Left colon (tissue), 2 donors: Measurements from ENCODE around the gene SDK2. TPM values are rescaled to one million over a fixed set of nuclear protein-coding genes. Genes with fewer than 3 reads are reported as not detected.

Experiments used
- ATAC-seq: fragments of 200-7000 bp; cut with Tn5 transposase; one replicate; pipeline ENCODE4 v1.9.1; 2020; ENCODE audit warnings: mild to moderate bottlenecking, moderate library complexity
- DNase-seq, 2 donors: peaks; one replicate each; pipeline ENCODE4 v3.0.0-alpha.2; 2020
- intact Hi-C, 2 donors: fragments of 100-400 bp; cut with DNase I in 1 of 2; cut with micrococcal nuclease in 1 of 2; formaldehyde crosslinking; loops; one replicate each; pipeline versions ENCODE4 v1.11.2 to v1.14.0; 2022; cut with DNase I, micrococcal nuclease
- total RNA-seq, 2 donors: library from RNA; stranded (reverse); fragmentation: NEBNext Ultra II Directional; extraction: Animal tissue kit (Norgen Biotek cat#: 25700); gene quantifications; one replicate each; pipeline ENCODE4 v1.2.1, GENCODE V29; 2021
- donor health status: DM: no; HTN: no; CAD: no.
- donor health status: DM: yes; HTN: yes; CAD: no.

SDK2 gene
- total RNA-seq, 2 donors from 2014 or later: 0.82 to 1.8 TPM

DNA sequence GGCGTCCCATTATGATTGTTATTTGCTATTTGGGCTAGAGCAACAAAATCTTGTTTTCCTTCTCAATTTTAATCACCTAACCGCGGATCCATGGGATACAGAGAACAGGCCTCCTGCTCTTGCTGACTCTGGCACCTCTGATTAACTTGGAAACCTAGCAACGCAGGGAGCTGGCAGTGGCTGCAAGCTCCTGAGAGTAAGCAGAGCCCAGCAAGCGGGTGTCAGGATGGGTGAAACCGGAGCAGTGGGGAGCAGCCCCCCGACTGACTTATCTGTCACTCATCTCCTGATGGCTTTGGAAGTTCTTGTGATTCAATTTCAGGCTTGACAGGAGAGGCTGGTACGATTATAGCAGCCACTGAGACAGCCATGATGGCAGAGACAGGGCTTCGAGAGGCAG lies 286.9 kb downstream of the SDK2 start:
- ATAC-seq: no peak
- peak in 1 of 2 donors; percentile 60 for DNase-seq
- intact Hi-C loops: no loop called here

DNA sequence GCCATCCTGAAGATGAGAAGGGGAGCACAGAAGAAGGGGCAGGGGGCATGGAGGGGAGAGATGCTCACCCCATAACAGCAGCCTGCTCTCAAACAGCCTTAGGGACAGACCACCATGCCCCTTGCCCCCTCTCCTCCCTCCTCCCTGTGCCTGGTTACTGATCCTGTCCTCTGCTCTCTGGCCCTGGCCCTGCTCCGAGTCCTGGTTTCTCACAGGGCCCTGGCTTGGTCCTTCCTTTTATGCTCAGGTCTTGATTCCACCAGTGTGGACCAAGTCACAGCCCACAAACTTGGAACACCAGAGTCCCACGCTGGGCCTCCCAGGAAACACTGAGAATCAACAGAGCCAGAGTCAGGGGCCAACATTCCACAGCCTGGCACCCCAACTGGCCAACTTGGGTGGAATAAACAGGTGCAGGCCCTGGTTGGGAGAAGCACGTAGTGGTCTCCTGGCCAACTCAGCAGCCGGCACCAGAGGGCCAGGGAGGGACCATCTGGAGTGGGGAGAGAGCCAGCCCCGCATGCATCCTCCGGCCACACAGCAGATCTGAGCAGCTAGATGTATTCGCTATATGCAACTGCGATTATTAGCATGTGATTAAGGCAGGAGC lies 287.6 kb downstream of the SDK2 start:
- ATAC-seq (no peak), DNase-seq (no peak)
- intact Hi-C loops: no loop called here

DNA sequence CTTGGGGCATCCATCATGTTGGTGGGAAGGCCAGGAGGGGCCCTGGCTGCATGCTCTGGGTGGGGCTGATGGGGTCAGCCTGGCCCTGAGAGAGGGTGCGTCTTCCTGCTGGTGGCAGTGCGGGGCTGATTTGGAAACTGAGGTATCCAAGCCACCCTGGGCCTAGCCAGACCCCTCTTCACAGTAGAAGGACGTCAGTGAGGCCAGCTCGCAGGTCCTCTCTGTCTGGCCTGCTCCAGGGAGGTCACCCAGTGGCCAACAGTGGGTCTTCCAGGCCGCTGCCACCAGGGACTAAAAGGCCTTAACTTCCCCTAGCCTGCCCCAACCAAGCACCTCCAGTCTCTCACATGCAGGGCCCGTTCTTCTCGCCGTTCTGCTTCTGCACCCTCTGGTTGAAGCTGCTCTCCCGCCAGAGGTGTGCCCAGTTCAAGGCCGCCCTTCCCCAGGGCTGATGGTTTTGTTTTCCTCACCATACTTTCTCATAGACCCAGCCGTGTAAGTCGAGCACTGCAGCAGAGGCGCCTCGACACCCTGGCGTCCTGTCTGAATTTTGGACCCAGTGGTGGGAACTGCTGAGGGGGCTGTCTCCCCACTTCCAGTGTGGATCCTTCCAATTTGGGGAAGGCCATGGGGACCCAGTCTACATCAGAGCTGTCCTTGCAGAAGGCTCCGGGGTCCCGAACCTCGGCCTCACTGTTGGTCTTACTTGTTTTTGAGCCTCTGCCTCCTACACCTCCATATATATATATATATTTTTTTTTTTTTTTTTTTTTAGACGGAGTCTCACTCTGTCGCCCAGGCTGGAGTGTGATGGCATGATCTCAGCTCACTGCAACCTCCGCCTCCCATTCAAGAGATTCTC lies 289.6 kb downstream of the SDK2 start:
- intact Hi-C loops: no loop called here

DNA sequence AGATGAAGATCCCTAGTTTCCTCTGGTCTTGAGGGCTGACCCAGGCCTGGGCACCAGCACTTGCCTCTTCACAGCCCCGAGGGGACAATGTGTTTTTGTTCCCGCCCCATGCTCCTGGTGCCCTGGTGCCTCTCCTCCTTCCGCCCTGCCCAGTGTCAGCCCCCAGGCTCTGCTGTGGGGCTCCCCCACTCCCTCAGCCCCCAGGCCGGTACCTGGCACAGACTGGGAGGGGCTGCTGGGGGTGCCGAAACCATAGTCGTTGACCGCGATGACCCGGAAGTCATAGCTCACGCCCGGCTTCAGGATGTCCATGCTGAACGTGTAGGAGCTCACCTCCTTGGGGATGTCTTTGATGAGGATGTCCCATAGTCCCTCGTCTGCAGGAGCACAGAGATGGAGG lies 292.0 kb downstream of the SDK2 start:
- DNase-seq (no peak), ATAC-seq (no peak)
- intact Hi-C loops: no loop called here

More for the DNA sequence above, 289.6 kb downstream of the SDK2 start:
- DNase-seq: no peak
- ATAC-seq: no peak

DNA sequence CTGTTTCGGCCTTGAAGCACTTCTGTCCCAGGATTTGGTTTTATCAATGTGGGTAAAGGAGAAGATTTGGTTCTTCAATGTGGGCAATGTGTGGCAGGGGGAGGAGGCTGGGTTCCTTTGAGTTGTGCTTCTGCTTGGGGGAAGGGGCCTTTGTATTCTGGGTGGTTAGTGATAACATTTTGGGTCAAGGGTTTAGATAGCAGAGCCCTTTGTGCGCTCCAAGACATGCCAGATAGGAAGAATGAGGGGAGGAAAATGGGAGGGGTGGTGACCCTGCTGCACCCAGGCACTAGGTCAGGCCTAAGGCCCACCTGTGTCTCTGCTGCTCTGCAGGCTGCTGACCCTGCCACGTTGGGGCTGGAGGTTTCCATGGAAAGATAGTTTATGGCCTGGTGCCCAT lies 292.5 kb downstream of the SDK2 start:
- ATAC-seq: no peak
- intact Hi-C loops: no loop called here
- DNase-seq: no peak

DNA sequence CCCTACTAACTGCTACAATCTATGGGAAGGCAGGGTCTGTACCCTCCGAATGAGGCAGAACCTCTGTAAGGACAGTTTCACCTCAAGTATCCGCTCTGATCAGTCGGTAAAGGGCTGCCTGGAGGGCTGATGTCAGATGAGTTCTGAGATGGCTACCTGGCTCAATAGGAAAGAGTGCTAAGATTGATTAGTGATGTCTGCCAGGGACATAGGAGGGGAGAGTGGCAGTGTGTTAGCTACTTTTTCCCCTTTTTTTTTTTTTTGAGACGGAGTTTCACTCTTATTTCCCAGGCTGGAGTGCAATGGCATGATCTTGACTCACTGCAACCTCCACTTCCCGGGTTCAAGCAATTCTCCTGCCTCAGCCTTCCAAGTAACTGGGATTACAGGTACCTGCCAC lies 293.4 kb downstream of the SDK2 start:
- DNase-seq (no peak), ATAC-seq (no peak)
- intact Hi-C loops: no loop called here

DNA sequence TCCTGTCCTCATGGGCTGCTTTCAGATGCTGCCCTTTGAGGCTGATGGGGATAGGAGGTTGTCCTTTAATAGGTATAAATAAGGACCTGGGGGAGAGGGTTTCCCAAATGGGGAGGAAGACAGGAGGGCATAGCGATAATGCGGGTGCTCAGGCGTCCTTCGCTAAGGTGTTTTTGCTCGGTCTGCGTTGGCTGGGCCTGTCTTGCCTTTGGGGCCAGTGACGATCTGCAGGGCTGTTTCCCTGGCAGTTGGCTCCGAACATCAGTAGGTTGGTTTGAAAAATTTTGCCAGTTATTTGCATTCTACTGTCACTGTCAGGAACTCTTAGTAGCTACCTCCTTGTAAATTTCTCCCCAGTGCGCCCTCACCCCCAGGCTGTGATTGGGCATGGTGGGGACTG lies 294.6 kb downstream of the SDK2 start:
- intact Hi-C loops: no loop called here
- no peak for ATAC-seq

DNA sequence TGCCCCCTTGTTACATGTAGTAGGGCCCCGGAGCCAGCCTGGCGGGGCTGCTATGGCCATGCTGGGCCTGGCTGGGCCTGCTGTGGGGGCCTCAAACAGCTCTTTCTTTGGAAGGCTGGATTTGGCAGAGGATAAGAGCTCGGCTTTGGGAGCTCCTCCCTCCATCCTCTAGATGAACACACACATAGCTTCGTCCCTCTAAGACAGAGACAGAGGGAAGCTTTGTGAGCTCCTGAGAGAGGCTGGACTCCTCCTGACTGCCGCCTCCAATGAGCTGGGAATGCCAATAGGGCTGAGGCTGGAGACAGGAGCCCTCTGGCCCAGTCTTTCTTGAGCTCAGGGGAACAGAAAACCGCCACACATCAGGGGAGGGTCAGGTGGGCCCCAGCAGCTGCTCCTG lies 295.1 kb downstream of the SDK2 start:
- no peak for ATAC-seq
- intact Hi-C loops: no loop called here
- no peak for DNase-seq

More for the DNA sequence above, 294.6 kb downstream of the SDK2 start:
- no peak for DNase-seq

DNA sequence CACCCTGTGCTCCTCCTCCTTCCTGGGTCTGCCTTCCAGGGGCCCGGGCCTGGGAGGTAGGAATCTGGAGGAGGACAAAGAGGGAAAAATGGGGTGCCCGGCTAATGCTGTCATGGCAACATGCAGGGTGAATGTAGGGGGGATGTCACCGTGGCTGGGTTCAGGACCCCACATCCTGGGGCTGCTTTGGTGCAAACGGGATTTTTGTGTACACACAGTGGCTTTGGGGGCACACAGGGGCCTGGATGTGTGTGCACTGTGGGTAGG lies 295.5 kb downstream of the SDK2 start:
- intact Hi-C loops: no loop called here
- ATAC-seq (no peak), DNase-seq (no peak)

DNA sequence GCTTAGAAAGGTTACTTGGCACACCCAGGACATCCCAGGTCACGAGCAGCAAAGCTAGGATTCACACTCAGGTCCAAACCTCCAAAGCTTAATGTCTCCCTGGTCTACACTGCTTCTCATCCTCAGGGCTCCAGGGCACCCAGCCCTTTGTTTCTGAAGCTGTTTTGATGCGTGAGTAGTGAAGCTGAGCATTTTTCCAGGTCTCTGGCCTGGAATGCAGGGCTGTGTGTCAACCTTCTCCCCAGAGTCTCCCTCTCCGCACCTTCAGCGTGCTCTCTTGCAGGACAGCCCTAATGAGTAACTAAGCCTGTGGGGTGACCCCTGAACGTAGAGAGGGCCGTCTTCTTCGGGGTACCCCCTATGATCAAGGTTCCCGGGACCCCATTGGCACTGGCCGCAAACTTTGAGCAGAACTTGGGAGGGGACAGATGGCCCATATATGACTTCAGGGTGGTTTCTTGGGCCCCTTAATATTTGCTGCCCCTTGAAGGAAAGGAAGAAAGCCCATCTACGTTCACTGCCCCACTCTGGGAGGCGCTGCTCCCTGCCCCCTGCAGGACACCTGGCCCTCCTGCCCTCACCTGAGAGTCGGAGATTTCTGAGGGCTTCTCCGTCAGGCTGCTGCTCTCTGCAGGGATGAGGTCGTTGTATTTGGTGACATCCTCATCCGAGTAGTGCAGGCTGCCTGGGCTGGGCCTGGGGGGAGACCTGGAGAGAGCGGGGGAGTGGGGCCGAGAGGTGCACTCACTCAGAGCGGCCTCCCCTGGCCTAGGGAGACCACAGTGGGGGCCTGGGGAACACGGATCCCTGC lies 296.0 kb downstream of the SDK2 start:
- intact Hi-C loops: no loop called here
- ATAC-seq: no peak
- no peak for DNase-seq

DNA sequence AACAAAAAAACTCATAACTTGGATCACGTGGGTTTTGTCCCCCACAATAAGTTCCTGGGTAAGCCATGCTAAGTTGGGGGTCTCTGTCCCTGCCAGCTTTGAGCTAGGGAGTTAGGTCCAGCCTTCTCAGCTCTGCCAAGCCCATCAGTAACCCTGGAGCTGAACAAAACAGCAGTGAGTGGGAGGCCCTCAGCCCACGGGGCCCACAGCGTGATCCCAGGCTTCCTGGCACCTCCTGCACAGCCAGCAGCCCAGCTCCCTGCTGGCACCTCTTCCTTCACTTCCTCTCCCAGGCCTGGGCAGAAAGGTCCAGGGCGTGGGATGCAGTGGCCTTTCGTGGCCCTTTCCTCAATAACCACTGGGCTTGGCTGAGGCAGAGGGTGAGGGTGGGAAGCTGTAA lies 296.9 kb downstream of the SDK2 start:
- DNase-seq (no peak), ATAC-seq (no peak)
- intact Hi-C loops: no loop called here

DNA sequence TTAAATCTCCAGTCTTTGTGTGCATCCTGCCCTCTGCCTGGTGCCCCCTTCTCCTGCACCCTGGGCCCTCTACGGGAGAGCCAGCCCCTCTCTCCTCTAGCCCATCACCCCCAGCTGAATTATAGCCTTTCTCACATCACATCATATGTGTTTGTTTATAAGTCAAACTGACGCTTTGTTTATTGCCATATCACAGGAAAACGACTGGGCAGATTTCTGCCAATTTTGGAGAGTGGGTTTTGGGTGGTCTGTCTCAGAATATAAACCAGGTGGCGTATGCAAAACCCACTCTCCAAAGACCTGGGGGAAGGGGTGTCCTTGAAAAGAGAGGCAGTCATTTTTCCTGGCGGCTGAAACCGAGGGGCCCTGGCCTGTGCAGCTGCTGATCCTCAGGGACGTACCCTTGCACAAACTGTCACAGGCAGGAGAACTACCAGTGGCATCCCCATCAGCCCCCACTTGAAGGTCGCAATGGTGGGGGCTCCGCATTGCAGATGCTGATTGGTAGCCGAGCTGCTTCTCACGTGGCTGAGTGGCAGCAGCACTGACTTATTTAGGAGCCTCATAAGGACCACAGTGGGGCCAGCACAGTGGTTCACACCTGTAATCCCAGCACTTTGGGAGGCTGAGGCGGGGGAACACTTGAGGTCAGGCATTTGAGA lies 297.6 kb downstream of the SDK2 start:
- ATAC-seq (no peak), DNase-seq (no peak)
- intact Hi-C loops: no loop called here

DNA sequence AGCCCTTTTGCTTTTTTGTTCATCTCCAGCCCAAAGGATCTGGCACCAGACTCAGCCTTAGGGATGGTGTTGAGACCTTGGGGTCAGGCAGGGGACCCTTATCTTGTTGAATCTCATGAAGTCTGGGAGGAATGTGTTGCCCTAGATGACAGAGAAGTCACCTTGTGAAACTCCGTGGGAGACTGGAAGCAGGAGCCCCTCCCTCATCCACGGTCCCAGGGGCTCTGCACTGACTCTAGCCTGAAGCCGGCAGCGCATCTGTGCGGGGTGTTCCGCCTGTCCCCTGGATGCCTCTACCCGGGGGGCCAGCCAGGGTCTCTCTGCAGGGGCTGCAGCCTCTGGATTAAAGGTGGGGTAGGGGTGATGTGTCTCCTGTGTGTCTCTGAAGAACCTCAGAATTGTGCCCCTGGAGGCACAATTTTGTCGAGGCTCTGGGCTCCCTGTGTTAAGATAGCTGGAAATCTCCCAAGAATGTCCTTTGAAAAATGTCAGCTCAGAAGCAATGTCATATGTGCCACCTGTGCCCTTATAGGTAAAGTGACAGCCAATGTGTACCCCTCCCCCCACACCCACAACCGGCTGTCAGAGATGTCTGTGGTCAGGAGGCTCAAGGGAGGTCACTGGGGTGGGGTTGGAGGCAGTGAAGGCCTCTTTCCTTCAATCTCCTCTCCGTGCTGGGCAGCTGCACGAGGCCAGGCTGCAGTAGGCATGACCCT lies 300.3 kb downstream of the SDK2 start:
- no peak for ATAC-seq
- intact Hi-C loops: no loop called here
- DNase-seq: no peak

DNA sequence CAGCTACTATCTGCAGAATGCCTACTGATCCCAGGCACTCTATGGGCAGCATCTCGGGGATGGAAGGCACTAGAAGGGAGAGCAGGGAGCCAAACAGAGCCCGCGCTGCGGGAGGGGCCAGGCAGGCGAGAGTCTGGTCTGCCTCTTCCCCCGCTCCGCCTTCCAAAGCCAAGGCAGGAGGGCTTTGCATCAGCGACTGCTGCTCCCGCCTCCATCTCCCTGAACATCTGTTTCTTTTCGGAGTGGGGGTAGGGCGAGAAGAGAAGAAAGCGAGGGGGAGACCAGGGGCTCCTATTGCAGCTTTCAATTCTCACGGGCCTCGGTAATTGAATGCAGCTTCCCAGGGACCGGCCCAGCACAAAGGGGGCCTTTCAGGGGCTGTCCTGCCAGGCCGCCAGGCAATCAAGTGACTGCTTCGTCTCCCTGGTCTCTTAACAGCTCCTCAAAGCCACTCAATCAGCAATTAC lies 301.0 kb downstream of the SDK2 start:
- intact Hi-C loops: no loop called here
- no peak for ATAC-seq
- DNase-seq: peak; percentile 40 to 79

DNA sequence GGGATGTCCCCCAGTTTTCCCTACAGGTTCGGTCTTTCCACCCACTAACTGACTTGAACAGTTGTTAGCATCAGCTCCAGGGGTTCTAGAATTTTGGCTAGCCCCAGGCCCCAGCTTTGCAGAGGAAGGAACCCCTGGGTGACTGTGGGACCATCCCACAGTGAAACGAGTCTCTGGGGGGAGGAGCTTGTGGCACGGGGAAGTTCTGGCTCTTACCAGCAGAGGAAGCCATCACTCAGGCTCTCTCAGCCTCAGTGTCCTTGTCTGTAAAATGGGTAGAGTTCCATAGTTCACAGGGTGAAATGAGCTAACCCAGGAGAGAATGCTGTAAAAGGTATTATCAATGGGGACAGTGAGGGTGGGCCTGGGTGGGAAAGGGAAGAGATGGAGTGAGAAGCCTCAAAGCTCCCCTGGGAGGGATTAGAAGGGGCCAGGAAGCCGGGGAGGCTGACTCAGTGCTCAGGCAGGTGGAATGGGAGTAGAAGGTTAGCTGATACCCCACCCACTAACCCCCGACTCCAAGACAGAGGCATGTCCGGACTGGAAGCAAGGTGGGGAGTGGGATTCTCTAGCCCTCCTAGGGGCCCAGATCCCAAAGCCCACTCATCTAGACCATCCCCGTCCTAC lies 301.6 kb downstream of the SDK2 start:
- intact Hi-C loops: no loop called here
- DNase-seq (no peak), ATAC-seq (no peak)

DNA sequence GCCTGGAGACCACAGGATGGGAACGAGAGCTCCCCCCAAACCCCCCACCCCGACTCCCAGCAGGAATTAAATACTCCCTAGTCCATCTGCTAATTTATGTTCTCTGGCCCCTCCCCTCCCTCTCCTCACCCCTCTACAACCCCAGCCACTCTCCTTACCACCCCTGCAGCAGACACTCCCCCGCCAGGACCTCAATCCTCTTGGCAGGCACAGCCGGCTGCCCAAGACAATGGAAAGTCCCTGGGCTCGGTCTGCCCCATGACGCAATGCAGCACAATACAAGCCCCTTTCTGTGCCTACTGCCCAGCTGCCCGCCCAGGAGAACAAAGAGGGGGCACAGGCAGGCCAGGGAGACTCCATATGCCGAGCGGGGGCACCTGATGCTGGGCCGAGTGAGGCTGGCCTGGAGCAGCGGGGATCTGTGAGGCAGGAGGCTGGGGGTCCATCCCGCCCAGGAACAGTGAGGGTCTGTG lies 302.2 kb downstream of the SDK2 start:
- peak; percentile 53 to 82 for DNase-seq
- peak; percentile 77 for ATAC-seq
- intact Hi-C loops: no loop called here

DNA sequence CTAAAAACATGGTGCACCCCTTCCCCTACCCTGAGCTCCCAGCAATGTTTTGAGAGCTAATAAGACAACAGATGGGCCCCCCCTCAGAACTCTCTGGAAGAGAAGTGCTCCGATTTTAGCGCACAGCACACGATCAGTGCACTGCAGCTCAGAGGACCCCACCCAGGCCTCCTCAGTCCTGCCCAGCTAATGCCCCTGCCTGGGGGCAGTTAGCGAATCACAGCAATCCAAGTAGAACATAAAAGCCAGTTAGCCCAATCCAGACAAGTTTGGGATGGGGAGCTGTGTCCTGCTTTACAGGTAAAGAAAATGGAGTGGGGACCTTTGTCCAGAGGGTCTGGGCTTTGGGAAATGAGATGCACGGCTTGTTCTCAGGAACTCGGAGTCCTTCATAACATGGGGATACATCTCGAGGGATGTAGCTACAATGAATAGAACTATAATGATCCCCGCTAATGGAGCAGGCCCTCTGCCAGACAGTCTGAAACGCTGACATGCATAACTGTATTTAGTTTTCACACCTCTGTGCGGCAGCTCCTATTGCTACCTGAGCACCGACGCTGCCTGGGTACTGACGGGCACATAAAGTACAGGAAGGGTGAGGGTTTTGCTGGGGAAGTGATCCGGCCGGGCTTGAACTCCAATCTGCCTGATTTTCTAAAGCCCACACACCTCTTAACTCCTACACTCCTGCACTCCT lies 302.7 kb downstream of the SDK2 start:
- peak; percentile 9 for ATAC-seq
- intact Hi-C loops: no loop called here

More for the DNA sequence above, 302.7 kb downstream of the SDK2 start:
- no peak for DNase-seq
